NB4 (cell line): ENCODE data around the gene NTN3.

Experiments used
- DNase-seq: peaks from one replicate; pipeline ENCODE4 v3.0.0; 2010; ENCODE audit warnings: low read depth
- H3K4me3 ChIP-seq: one replicate; pipeline ENCODE4 v1.5.1; 2011; ENCODE audit warnings: mild to moderate bottlenecking, low read depth, low read length, moderate library complexity
- CTCF ChIP-seq: IDR thresholded peaks from one replicate; pipeline ENCODE4 v1.5.1; 2012; ENCODE audit warnings: low read depth, low read length
- MAX ChIP-seq: IDR thresholded peaks from 2 replicates; pipeline ENCODE4 v1.6.1; 2011; ENCODE audit warnings: low read depth, low read length
- MYC ChIP-seq: IDR thresholded peaks from 2 replicates; pipeline ENCODE4 v1.6.1; 2011; ENCODE audit warnings: low read depth, low read length
- POLR2A ChIP-seq: IDR thresholded peaks from 2 replicates; pipeline ENCODE4 v1.6.1; 2011; ENCODE audit warnings: mild to moderate bottlenecking; ENCODE audit not compliant: insufficient read length; ENCODE audit errors: extremely low read depth

Gene NTN3

GRCh38 chr16:2497695-2498484, 26.8 kb downstream of the NTN3 start:
- TF ChIP-seq MYC (no peak), POLR2A (no peak), MAX (no peak), CTCF (no peak)
- no peak for DNase-seq
- H3K4me3 ChIP-seq, result no peak overlapping the region

- H3K4me3 ChIP-seq, result no peak overlapping the region
- no peak for DNase-seq
- TF ChIP-seq MYC, result no peak
These were observed 27.6 kb downstream of the NTN3 start for GRCh38 chr16:2498531-2499253.

- TF ChIP-seq MAX (no peak), CTCF (no peak), POLR2A (no peak), MYC (no peak)
- H3K4me3 ChIP-seq, result no peak overlapping the region
- DNase-seq, result no peak
These were observed 28.4 kb downstream of the NTN3 start for GRCh38 chr16:2499454-2499853.

GRCh38 chr16:2499890-2500429, 28.9 kb downstream of the NTN3 start:
- no peak for TF ChIP-seq MYC
- DNase-seq, result no peak
- no peak overlapping the region for H3K4me3 ChIP-seq

GRCh38 chr16:2500430-2500917, 29.4 kb downstream of the NTN3 start:
- DNase-seq, result no peak
- TF ChIP-seq MAX, result no peak
- no peak for TF ChIP-seq POLR2A
- no peak for TF ChIP-seq CTCF
- TF ChIP-seq MYC, result no peak
- H3K4me3 ChIP-seq, result no peak overlapping the region

GRCh38 chr16:2500918-2501750, 30.0 kb downstream of the NTN3 start:
- no peak overlapping the region for H3K4me3 ChIP-seq
- TF ChIP-seq MYC (peak; percentile 52; the same call in 1 of the 2 replicates), CTCF (peak; percentile 91), POLR2A (no peak), MAX (0 out of 2 replicates have a peak, but pooled peaks have one; percentile 34)
- DNase-seq, result peak; percentile 84
